Hematopoietic multipotent progenitor cell treated with erythropoietin and hydrocortisone succinate and interleukin-3 and kit ligand, for 6 days (in vitro differentiated cells): ENCODE results near the gene LIN28B.

Experiments used
- DNase-seq: peaks from one replicate; pipeline ENCODE4 v3.0.0-alpha.2; 2015

Gene LIN28B

DNA sequence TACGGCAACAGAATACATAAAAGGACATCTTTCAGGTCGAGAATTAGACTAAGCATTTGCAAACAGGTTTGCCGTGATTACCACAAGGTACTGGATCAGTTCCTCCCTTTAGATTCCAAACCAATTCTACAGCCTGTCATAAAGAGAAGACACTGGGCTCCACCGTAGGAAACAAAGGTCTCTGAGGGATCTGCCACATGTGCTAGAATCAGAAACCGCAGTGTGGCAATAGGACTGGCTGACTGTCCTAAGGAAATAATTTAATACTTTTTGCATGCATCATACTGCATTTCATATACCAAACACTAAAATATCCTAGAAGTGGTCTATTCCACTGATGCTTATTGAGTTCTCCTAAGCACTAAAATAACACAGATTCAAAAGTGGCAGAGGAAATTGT, 163.7 kb downstream of the LIN28B start:
- no peak for DNase-seq

DNA sequence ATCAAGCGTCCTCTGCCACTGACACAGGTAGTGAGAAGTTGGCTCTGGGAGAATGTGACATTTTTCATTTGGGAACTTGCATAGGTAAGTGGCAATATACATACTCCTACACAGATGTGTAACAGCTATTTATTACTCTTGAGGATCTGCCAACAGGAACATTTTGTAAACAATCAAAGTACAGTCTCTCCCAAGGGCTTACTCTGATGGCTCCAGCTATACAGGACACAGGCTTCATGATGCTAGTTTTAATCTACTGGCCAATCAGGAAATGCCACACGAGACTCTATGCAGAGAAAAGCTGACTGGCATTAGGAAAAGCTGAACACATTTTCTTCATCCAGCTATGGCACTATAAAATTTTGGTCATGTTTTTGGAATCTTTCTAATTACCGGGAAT, 165.1 kb downstream of the LIN28B start:
- DNase-seq = no peak

DNA sequence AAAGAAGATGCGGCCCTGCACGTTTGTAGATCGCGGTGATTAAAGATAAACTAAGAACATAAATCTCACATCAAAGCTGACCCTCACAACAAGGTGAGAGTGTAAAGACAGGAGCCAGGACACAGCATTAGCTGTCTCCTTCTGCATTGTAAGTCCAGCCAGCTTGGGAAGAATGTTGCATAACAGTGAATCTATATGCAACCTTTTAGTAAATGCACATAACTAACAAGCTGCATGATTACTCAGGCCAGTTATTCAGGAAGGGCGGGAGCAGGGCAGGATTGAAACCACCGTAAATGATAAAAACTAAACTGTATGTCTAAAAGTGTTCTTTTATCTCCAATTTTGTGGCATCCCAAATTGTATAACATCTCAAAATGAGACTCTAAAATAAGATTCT, 165.8 kb downstream of the LIN28B start:
- DNase-seq = no peak
